SK-N-SH treated with all-trans-retinoic acid at 6 μM for 48 hours (cell line): ENCODE data around the gene SH3BP1.

Experiments used
- ATAC-seq: fragments of 200-7000 bp; cut with Tn5 transposase; 3 replicates; pipeline ENCODE4 v1.9.1; 2020; ENCODE audit warnings: mild to moderate bottlenecking, moderate library complexity
- ARNTL ChIP-seq: fragments of 450-650 bp; formaldehyde crosslinking; IDR thresholded peaks from 2 replicates; pipeline ENCODE4 v1.5.0; 2020; ENCODE audit warnings: low read depth, mild to moderate bottlenecking, moderate library complexity, borderline replicate concordance
- BACH2 ChIP-seq: fragments of 250-450 bp; sonication (Bioruptor Pico); IDR thresholded peaks from 2 replicates; pipeline ENCODE4 v1.9.0; 2021; ENCODE audit warnings: mild to moderate bottlenecking, borderline replicate concordance
- CSDC2 ChIP-seq: fragments of 250-450 bp; sonication (Bioruptor Pico); IDR thresholded peaks from 2 replicates; pipeline ENCODE4 v1.5.0; 2020; ENCODE audit warnings: mild to moderate bottlenecking, moderate library complexity
- ESRRG ChIP-seq: fragments of 250-450 bp; sonication (Bioruptor Pico); IDR thresholded peaks from 2 replicates; pipeline ENCODE4 v1.6.1; 2021; ENCODE audit warnings: mild to moderate bottlenecking
- GLIS3 ChIP-seq: fragments of 250-450 bp; sonication (Bioruptor Pico); IDR thresholded peaks from 2 replicates; pipeline ENCODE4 v1.5.0; 2020; ENCODE audit warnings: mild to moderate bottlenecking, moderate library complexity
- ISL1 ChIP-seq: fragments of 250-450 bp; sonication (Bioruptor Pico); IDR thresholded peaks from 2 replicates; pipeline ENCODE4 v2.1.2; 2022; ENCODE audit warnings: mild to moderate bottlenecking, moderate library complexity
- OSR1 ChIP-seq: fragments of 250-450 bp; sonication (Bioruptor Pico); IDR thresholded peaks from 2 replicates; pipeline ENCODE4 v1.8.0; 2022; ENCODE audit warnings: moderate library complexity, mild to moderate bottlenecking, inconsistent platforms
- PPARA ChIP-seq: fragments of 250-450 bp; sonication (Bioruptor Pico); IDR thresholded peaks from 2 replicates; pipeline ENCODE4 v1.5.0; 2020; ENCODE audit warnings: mild to moderate bottlenecking, borderline replicate concordance
- TCF4 ChIP-seq: fragments of 250-450 bp; sonication (Bioruptor Pico); IDR thresholded peaks from 2 replicates; pipeline ENCODE4 v1.8.0; 2021; ENCODE audit warnings: mild to moderate bottlenecking, moderate library complexity, borderline replicate concordance
- TOX ChIP-seq: fragments of 250-450 bp; sonication (Bioruptor Pico); IDR thresholded peaks from 2 replicates; pipeline ENCODE4 v1.8.0; 2021; ENCODE audit warnings: mild to moderate bottlenecking, moderate library complexity, borderline replicate concordance
- ZC3H10 ChIP-seq: fragments of 250-450 bp; sonication (Bioruptor Pico); IDR thresholded peaks from 2 replicates; pipeline ENCODE4 v1.5.1; 2021; ENCODE audit warnings: mild to moderate bottlenecking, moderate library complexity
- ZFP3 ChIP-seq: fragments of 250-450 bp; sonication (Bioruptor Pico); IDR thresholded peaks from 2 replicates; pipeline ENCODE4 v1.5.0; 2020; ENCODE audit warnings: mild to moderate bottlenecking, moderate library complexity
- ZFP30 ChIP-seq: fragments of 450-650 bp; formaldehyde crosslinking; IDR thresholded peaks from 2 replicates; pipeline ENCODE4 v1.5.0; 2022; ENCODE audit warnings: mild to moderate bottlenecking, moderate library complexity
- ZNF565 ChIP-seq: fragments of 450-650 bp; formaldehyde crosslinking; conservative IDR thresholded peaks from 2 replicates; pipeline ENCODE4 v1.5.0; 2020; ENCODE audit warnings: low read depth, mild to moderate bottlenecking, moderate library complexity
- ZNF70 ChIP-seq: fragments of 450-650 bp; formaldehyde crosslinking; IDR thresholded peaks from 2 replicates; pipeline ENCODE4 v1.5.0; 2020; ENCODE audit warnings: mild to moderate bottlenecking, moderate library complexity
- ZNF8 ChIP-seq: fragments of 450-650 bp; formaldehyde crosslinking; IDR thresholded peaks from 2 replicates; pipeline ENCODE4 v1.5.0; 2020; ENCODE audit warnings: mild to moderate bottlenecking, moderate library complexity
- TF ChIP-seq, protein P1 (sequence below): fragments of 250-450 bp; sonication (Bioruptor Pico); IDR thresholded peaks from 2 replicates; pipeline ENCODE4 v1.5.0; 2020; ENCODE audit warnings: mild to moderate bottlenecking, moderate library complexity
- TF ChIP-seq, protein P2 (sequence below): fragments of 250-450 bp; sonication (Bioruptor Pico); IDR thresholded peaks from 2 replicates; pipeline ENCODE4 v1.8.0; 2020; ENCODE audit warnings: mild to moderate bottlenecking, moderate library complexity, borderline replicate concordance
- TF ChIP-seq, protein P3 (sequence below): fragments of 250-450 bp; sonication (Bioruptor Pico); IDR thresholded peaks from 2 replicates; pipeline ENCODE4 v1.5.1; 2020; ENCODE audit warnings: low read depth, mild to moderate bottlenecking, moderate library complexity

SH3BP1 gene

DNA sequence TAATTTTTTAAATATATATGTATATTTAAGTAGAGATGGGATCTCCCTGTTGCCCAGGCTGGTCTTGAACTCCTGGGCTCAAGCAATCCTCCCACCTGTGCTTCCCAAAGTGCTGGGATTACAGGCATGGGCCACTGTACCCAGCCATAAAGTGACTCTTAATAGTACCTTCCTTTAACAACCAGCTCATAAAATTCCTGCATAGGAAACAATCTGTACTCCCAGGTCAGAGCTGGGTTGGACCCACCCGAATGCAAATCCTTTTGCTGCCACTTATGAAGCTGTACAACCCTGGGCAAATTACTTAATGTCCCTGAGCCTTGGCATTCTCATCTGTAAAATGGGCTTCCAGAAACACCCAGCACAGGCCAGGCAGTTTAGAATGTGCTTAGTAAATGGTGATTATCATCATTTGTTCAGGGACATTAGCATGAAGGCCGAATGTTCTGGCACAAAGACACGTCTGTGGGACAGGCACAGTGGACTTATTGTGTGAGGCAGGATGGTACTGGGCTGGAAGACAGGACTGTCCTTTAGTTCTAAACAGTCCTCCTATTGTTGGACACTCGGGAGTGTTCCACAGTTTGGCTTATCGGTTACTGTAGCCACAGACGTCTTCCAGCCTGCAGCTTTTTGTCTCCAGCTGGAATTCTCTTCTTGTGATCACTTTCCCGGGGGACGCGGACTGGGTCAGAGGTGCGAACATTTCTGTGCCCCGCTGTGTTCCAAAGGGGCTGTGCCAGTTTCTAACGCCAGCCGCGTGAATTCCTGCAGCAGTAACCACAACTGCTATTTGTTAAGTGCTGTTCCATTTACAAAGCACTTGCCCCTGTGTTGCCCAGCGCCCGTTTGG lies 25.0 kb downstream of the SH3BP1 start:
- no peak for TF ChIP-seq ZNF70
- TF ChIP-seq ARNTL (CRISPR knock-in tag), result no peak
- no peak for TF ChIP-seq ZFP3
- no peak for TF ChIP-seq BACH2
- no peak for TF ChIP-seq ZC3H10 (CRISPR knock-in tag)
- no peak for TF ChIP-seq ZNF565 (CRISPR knock-in tag)
- no peak for TF ChIP-seq ZNF8 (CRISPR knock-in tag)
- no peak for TF ChIP-seq TCF4 (CRISPR knock-in tag)
- TF ChIP-seq TOX (CRISPR knock-in tag), result no peak
- TF ChIP-seq ESRRG (CRISPR knock-in tag), result no peak
- TF ChIP-seq ISL1 (CRISPR knock-in tag), result no peak
- no peak for TF ChIP-seq PPARA (CRISPR knock-in tag)
- no peak for TF ChIP-seq OSR1
- TF ChIP-seq, protein P1, sequence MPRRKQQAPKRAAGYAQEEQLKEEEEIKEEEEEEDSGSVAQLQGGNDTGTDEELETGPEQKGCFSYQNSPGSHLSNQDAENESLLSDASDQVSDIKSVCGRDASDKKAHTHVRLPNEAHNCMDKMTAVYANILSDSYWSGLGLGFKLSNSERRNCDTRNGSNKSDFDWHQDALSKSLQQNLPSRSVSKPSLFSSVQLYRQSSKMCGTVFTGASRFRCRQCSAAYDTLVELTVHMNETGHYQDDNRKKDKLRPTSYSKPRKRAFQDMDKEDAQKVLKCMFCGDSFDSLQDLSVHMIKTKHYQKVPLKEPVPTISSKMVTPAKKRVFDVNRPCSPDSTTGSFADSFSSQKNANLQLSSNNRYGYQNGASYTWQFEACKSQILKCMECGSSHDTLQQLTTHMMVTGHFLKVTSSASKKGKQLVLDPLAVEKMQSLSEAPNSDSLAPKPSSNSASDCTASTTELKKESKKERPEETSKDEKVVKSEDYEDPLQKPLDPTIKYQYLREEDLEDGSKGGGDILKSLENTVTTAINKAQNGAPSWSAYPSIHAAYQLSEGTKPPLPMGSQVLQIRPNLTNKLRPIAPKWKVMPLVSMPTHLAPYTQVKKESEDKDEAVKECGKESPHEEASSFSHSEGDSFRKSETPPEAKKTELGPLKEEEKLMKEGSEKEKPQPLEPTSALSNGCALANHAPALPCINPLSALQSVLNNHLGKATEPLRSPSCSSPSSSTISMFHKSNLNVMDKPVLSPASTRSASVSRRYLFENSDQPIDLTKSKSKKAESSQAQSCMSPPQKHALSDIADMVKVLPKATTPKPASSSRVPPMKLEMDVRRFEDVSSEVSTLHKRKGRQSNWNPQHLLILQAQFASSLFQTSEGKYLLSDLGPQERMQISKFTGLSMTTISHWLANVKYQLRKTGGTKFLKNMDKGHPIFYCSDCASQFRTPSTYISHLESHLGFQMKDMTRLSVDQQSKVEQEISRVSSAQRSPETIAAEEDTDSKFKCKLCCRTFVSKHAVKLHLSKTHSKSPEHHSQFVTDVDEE (CRISPR knock-in tag), result no peak
- no peak for ATAC-seq

DNA sequence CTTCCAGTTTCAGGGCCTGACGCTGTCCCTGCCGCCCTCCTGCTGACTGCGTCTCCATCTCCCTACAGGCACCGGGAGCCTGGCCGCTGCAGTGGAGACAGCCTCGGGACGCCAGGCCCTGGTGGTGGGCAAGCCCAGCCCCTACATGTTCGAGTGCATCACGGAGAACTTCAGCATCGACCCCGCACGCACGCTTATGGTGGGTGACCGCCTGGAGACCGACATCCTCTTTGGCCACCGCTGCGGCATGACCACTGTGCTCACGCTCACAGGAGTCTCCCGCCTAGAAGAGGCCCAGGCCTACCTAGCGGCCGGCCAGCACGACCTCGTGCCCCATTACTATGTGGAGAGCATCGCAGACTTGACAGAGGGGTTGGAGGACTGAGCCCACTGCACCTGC lies 26.0 kb downstream of the SH3BP1 start:
- TF ChIP-seq, protein P1 (CRISPR knock-in tag), result no peak
- TF ChIP-seq, protein P2, sequence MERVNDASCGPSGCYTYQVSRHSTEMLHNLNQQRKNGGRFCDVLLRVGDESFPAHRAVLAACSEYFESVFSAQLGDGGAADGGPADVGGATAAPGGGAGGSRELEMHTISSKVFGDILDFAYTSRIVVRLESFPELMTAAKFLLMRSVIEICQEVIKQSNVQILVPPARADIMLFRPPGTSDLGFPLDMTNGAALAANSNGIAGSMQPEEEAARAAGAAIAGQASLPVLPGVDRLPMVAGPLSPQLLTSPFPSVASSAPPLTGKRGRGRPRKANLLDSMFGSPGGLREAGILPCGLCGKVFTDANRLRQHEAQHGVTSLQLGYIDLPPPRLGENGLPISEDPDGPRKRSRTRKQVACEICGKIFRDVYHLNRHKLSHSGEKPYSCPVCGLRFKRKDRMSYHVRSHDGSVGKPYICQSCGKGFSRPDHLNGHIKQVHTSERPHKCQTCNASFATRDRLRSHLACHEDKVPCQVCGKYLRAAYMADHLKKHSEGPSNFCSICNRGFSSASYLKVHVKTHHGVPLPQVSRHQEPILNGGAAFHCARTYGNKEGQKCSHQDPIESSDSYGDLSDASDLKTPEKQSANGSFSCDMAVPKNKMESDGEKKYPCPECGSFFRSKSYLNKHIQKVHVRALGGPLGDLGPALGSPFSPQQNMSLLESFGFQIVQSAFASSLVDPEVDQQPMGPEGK (CRISPR knock-in tag), result no peak
- no peak for TF ChIP-seq ZNF70
- TF ChIP-seq ISL1 (CRISPR knock-in tag), result no peak
- TF ChIP-seq TCF4 (CRISPR knock-in tag), result no peak
- TF ChIP-seq ZFP30, result no peak
- TF ChIP-seq, all 23 proteins: peak for 0
- ATAC-seq, result no peak

DNA sequence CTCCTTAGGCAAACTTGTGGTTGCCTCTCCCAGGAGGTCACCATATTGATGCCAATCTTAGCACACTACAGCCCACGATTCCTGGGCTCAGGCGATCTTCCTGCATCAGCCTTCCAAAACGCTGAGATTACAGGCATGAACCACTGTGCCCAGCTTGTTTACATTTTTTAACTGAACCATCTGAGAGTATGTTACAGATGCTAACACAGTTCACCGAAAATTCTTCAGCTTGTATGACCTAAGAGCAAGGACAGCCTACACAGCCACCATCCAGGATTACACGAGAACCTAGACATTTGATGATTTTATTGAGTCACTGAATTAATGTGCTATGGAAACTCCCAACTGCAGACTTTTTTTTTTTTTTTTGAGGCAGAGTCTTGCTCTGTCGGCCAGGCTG lies 30.1 kb downstream of the SH3BP1 start:
- no peak for ATAC-seq
- TF ChIP-seq CSDC2 (CRISPR knock-in tag) (no peak), ISL1 (CRISPR knock-in tag) (no peak), BACH2 (no peak), ARNTL (CRISPR knock-in tag) (no peak), PPARA (CRISPR knock-in tag) (no peak), GLIS3 (CRISPR knock-in tag) (no peak), ZFP30 (no peak), ZNF70 (no peak)
- TF ChIP-seq, protein P3, sequence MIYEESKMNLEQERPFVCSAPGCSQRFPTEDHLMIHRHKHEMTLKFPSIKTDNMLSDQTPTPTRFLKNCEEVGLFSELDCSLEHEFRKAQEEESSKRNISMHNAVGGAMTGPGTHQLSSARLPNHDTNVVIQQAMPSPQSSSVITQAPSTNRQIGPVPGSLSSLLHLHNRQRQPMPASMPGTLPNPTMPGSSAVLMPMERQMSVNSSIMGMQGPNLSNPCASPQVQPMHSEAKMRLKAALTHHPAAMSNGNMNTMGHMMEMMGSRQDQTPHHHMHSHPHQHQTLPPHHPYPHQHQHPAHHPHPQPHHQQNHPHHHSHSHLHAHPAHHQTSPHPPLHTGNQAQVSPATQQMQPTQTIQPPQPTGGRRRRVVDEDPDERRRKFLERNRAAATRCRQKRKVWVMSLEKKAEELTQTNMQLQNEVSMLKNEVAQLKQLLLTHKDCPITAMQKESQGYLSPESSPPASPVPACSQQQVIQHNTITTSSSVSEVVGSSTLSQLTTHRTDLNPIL, result no peak
- TF ChIP-seq, protein P1 (CRISPR knock-in tag), result no peak
